Measurements from ENCODE around the gene EPB41L2.
"Not testable (repeated sequence)": the region's sequence is repeated elsewhere in the genome, so short reads cannot be mapped to it uniquely, and the experiment has no call there.

EPB41L2 gene

DNA sequence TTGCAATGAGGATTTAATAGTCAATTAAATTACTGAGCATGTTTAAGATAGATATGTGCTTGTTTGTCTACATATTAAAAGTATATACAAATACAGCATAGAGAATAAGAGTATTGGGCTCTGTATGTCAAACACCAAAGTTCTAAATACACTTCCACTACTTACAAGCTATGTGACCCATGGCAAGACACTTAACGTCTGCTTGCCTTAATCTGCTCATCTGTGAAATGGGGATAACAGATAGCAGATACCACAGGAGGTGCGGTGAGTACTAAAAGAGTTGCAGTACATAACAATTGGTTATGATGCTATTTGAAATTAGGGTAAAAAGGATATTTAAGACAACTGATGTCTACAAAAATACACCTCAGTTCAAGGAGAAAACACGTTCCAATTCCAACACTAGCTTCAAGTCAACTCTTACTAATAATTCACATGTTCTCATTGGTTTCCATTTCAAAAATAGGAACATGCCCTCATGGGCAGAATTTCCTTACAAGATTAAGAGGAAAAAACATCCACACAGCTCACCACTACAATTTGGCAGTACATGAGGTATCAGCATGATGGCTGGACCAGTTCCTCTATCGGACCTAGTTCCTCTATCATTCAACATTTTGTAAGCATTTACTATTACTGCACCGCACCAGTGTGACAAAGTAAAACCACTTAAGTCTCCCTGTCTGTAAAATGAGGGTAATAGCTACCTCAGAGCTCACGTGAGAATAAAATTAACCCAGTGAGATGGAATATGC, 134.7 kb downstream of the EPB41L2 start:
- H3K27me3 Mint-ChIP-seq (ENCODE audit: low read depth, poor library complexity) = no peaks in the 10 kb centered on the region
- H3K9me3 Mint-ChIP-seq = peaks cover 12% of the 10 kb centered on the region
- H3K4me3 Mint-ChIP-seq = no peak overlapping the region
- DNase-seq = no peak
- TF ChIP-seq, protein P1, sequence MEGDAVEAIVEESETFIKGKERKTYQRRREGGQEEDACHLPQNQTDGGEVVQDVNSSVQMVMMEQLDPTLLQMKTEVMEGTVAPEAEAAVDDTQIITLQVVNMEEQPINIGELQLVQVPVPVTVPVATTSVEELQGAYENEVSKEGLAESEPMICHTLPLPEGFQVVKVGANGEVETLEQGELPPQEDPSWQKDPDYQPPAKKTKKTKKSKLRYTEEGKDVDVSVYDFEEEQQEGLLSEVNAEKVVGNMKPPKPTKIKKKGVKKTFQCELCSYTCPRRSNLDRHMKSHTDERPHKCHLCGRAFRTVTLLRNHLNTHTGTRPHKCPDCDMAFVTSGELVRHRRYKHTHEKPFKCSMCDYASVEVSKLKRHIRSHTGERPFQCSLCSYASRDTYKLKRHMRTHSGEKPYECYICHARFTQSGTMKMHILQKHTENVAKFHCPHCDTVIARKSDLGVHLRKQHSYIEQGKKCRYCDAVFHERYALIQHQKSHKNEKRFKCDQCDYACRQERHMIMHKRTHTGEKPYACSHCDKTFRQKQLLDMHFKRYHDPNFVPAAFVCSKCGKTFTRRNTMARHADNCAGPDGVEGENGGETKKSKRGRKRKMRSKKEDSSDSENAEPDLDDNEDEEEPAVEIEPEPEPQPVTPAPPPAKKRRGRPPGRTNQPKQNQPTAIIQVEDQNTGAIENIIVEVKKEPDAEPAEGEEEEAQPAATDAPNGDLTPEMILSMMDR (IDR thresholded peaks at IDR 0.05) = no peak
- H3K36me3 Mint-ChIP-seq (ENCODE audit: low read depth) = peaks cover 31% of the 10 kb centered on the region
- no peaks in the 10 kb centered on the region for H3K4me1 Mint-ChIP-seq
- no peak overlapping the region for H3K27ac Mint-ChIP-seq

DNA sequence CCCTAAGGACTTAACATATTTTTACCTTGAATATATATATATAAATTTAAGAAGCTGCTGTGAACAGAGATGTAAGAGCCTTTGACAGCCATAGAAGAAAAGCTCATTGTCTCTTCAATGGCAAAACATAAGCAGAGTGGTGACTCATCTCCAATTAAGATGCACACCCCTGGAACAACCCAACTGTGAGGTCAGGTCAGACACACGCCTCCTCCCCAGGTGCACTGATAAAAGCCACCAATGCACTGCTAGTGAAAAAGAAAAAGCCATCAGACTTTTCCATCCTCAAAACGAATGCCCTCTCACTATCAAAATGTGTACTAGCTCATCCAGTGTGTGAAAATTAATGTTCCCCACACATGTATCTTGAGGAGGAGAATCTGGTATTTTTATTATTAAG, 135.7 kb downstream of the EPB41L2 start:
- no peak for DNase-seq
- Mint-ChIP-seq H3K27me3 (ENCODE audit: low read depth, poor library complexity) (no peaks in the 10 kb centered on the region), H3K9me3 (peaks cover 9% of the 10 kb centered on the region), H3K36me3 (ENCODE audit: low read depth) (peaks cover 24% of the 10 kb centered on the region), H3K4me3 (no peak overlapping the region), H3K4me1 (no peaks in the 10 kb centered on the region), H3K27ac (peak overlapping the region; percentile 10)
- TF ChIP-seq, protein P1 (IDR thresholded peaks at IDR 0.05) = no peak

DNA sequence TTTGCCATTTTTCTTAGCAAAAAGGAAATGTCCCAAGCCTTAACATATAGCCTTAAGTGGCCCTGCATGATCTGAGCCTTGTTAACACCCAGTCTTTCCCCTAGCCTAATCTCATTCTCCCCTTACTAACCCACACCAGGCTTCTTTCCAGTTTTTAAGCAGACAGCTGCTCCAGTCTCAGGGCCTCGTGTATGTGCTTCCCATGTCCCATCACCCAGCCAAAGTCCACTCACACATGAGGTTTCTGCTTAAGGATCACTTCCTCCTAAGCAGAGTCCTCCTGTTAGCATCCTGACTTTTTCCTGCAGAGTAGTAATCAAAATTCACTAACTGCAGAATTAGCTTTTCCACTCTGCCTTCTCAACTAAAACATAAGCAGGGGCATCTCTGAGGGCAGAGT, 139.7 kb downstream of the EPB41L2 start:
- TF ChIP-seq, protein P1 (IDR thresholded peaks at IDR 0.05) = no peak
- no peak overlapping the region for H3K27ac Mint-ChIP-seq
- no peaks in the 10 kb centered on the region for H3K4me1 Mint-ChIP-seq
- H3K4me3 Mint-ChIP-seq = no peak overlapping the region
- no peaks in the 10 kb centered on the region for H3K27me3 Mint-ChIP-seq (ENCODE audit: low read depth, poor library complexity)
- DNase-seq = no peak
- H3K36me3 Mint-ChIP-seq (ENCODE audit: low read depth) = peaks cover 8% of the 10 kb centered on the region
- no peaks in the 10 kb centered on the region for H3K9me3 Mint-ChIP-seq

DNA sequence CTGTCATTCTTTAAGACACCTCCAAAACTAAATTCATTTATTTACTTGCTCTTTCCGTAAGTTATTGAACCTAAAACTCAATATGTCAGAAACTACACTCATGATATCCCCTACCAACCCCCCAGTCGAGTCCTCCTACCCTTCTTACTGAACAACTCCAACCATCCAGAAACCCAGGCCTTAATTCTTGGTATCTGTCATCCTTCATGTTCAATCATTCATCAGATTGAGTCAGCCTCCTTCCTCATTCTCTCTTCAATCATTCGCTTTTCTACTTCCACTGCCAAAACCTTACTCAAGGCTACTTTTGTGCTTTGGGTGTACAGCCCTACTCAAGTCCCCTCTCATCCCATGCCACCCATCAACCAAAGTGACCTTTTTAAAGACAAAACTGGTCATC, 140.1 kb downstream of the EPB41L2 start:
- H3K36me3 Mint-ChIP-seq (ENCODE audit: low read depth) = peaks cover 8% of the 10 kb centered on the region
- H3K9me3 Mint-ChIP-seq = no peaks in the 10 kb centered on the region
- H3K27ac Mint-ChIP-seq = no peak overlapping the region
- DNase-seq = no peak
- TF ChIP-seq, protein P1 (IDR thresholded peaks at IDR 0.05) = no peak
- H3K4me3 Mint-ChIP-seq = no peak overlapping the region
- H3K4me1 Mint-ChIP-seq = no peaks in the 10 kb centered on the region
- no peaks in the 10 kb centered on the region for H3K27me3 Mint-ChIP-seq (ENCODE audit: low read depth, poor library complexity)

DNA sequence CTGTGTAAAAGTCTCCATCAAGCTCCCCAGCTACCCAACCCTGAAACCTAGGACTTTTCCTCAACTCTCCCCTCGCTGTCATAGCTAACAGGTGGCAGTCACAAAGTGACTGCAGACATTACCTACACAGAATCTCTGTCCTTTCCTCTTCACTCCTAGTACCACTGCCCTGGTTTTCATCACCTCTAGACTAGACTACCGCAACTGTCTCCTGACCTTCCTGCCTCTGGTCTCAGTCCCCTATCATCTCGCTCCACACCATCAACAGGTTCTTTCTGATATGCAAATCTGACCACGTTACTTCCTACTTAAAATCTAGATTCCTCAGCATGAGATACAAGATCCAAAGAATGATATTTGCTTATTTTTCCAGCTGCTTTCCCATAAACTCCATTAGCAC, 142.1 kb downstream of the EPB41L2 start:
- DNase-seq = no peak
- H3K4me1 Mint-ChIP-seq = no peaks in the 10 kb centered on the region
- peaks cover 8% of the 10 kb centered on the region for H3K9me3 Mint-ChIP-seq
- H3K27ac Mint-ChIP-seq = no peak overlapping the region
- TF ChIP-seq, protein P1 (IDR thresholded peaks at IDR 0.05) = no peak
- no peaks in the 10 kb centered on the region for H3K27me3 Mint-ChIP-seq (ENCODE audit: low read depth, poor library complexity)
- peaks cover 22% of the 10 kb centered on the region for H3K36me3 Mint-ChIP-seq (ENCODE audit: low read depth)
- H3K4me3 Mint-ChIP-seq = no peak overlapping the region

DNA sequence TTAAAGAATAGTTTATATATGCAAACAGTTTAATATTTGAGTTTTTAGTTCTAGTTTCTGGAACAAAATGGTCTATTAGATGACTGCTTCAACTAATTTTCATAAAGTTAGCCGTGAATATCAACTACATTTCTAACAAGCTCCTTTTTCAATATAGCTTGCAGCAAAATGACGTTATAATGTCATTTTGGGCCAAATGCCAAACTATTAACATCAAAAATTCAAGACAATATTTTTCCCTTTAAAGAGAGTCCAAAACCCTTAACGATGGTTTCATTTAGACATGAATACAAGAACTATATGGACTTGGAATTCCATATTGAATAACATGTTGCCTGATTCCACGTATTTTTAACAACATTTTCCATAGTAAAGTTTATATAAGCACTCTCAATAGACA, 144.9 kb downstream of the EPB41L2 start:
- H3K27ac Mint-ChIP-seq = no peak overlapping the region
- peaks cover 12% of the 10 kb centered on the region for H3K9me3 Mint-ChIP-seq
- TF ChIP-seq, protein P1 (IDR thresholded peaks at IDR 0.05) = no peak
- peaks cover 2% of the 10 kb centered on the region for H3K4me1 Mint-ChIP-seq
- DNase-seq = no peak
- H3K4me3 Mint-ChIP-seq = no peak overlapping the region
- H3K27me3 Mint-ChIP-seq (ENCODE audit: low read depth, poor library complexity) = no peaks in the 10 kb centered on the region
- H3K36me3 Mint-ChIP-seq (ENCODE audit: low read depth) = peaks cover 35% of the 10 kb centered on the region

DNA sequence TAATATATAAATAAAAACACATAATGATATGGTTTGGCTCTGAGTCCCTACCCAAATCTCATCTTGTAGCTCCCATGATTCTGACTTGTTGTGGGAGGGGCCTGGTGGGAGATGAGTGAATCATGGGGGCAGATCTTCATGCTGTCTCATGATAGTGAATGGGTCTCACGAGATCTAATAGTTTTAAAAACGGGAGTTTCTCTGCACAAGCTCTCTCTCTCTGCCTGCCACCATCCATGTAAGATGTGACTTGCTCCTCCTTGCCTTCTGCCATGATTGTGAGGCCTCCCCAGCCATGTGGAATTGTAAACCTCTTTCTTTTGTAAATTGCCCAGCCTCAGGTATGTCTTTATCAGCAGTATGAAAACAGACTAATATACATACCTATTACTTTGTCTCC, 147.4 kb downstream of the EPB41L2 start:
- not testable (repeated sequence) for DNase-seq; H3K4me3 Mint-ChIP-seq; H3K27ac Mint-ChIP-seq; H3K27me3 Mint-ChIP-seq (ENCODE audit: low read depth, poor library complexity)
- peaks cover 25% of the 10 kb centered on the region for H3K9me3 Mint-ChIP-seq
- H3K36me3 Mint-ChIP-seq (ENCODE audit: low read depth) = peaks cover 49% of the 10 kb centered on the region
- peaks cover 10% of the 10 kb centered on the region for H3K4me1 Mint-ChIP-seq

All from nephron progenitor cell (in vitro differentiated cells).